Activated T-cell treated with anti-CD3 and anti-CD28 coated beads for 1 hour (primary cell): ENCODE data around the gene FBXL4.
"Not testable (repeated sequence)": the region's sequence is repeated elsewhere in the genome, so short reads cannot be mapped to it uniquely, and the experiment has no call there.

Experiments
- DNase-seq: peaks from one replicate; pipeline ENCODE4 v3.0.0-alpha.2; 2020; ENCODE audit warnings: low read depth

The FBXL4 gene

DNA sequence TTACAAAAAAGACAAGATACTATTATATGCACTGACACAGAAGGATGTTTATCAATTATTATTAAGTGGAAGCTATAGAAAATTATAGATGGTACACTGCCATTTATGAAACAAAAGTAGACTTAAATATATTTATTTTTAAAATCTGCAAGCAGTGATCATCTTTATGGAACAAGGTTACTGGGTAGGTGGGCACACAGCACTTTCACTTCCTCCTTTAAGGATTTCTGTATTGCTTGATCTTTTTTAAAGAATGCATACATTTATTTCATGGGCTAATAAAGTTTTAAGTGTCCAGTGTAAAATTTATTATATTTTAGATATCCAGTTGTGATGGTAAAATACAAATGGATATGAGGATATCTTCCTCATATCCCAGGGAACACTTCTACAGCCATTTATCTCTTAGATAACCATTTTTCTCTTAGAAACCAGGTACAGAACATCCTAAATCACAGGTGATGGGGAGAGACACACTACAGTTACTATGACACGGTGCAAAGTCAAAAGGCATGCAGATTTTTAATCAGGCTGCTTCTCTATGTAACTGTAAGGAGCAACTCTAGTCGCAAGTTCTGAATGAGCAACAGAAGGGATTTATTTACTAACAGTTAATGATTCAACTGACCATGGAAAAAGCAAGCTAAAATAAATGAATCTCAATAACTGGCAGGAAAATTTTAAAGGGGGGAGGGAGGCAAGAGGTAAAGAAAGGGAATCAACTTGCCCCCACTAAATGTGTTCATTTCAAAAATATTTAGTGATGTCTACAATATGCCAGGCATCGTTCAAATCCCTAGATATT is 2.2 kb downstream of the FBXL4 start:
- no peak for DNase-seq

GRCh38 chr6:98944598-98945081 is 3.1 kb downstream of the FBXL4 start:
- DNase-seq, result no peak

GRCh38 chr6:98944168-98944567 is 3.6 kb downstream of the FBXL4 start:
- no peak for DNase-seq

DNA sequence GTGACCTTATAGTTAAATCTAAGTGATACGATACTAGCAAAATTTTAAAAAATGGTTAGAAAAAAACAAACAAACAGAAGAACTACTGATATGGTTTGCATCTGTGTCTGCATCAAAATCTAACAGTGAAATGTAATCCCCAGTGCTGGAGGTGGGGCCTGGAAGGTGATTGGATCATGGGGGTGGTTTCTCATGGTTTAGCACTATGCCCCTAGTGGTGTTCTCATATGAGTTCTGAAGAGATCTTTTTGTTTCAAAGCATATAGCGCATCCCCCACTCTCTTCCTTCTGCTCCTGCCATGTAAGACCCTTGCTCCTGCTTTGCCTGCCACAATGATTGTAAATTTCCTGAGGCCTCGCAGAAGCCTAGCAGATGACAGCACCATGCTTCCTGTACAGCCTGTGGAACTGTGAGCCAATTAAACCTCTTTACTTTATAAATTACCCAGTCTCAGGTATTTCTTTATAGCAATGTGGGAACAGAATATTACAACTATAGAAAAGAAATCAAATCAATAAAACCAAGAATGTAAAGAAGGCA is 5.4 kb downstream of the FBXL4 start:
- DNase-seq, result no peak

GRCh38 chr6:98941319-98941718 is 6.4 kb downstream of the FBXL4 start:
- DNase-seq, result no peak

GRCh38 chr6:98937351-98937750 is 10.4 kb downstream of the FBXL4 start:
- no peak for DNase-seq

DNA sequence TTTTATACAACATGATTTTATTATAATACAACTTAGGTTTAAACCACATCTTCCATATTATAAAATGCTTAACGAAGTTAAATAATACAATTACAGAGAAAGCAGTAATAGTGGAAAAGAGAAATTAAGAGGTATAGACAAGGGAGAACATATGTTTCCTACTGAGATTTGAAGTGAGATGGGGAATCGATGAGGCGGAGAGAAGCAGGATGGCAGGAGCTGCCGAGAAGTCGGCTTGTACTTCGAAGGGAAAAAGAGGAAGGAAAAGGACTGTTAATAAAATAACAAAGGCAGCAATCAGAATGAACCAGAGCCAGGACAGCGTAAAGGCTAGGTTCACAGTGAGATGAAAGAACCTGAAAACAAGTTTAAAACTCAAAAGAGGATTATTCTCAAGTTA is 15.4 kb downstream of the FBXL4 start:
- DNase-seq, result no peak

DNA sequence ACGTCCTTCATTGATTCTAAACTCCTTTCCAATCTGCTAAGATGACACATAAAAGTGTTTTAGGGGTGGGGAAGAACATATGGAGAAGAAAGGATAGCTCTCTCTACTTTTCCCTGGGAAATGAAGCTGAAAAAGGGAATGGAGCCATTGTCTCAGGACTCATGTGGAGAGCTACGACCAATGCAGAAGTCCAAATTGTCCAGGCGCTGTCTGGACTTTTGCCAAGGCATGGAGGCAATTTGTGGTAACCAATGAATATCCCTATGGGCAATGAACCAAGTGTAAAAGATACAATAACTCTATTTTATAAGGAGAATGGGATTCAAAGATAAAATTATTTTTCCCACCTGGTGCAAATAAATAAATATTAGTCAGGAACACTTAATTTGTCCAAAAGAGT is 16.1 kb downstream of the FBXL4 start:
- DNase-seq, result no peak

- no peak for DNase-seq
Observed at GRCh38 chr6:98929498-98930060, 18.2 kb downstream of the FBXL4 start.

- DNase-seq, result no peak
Observed at GRCh38 chr6:98928688-98929087, 19.1 kb downstream of the FBXL4 start.

DNA sequence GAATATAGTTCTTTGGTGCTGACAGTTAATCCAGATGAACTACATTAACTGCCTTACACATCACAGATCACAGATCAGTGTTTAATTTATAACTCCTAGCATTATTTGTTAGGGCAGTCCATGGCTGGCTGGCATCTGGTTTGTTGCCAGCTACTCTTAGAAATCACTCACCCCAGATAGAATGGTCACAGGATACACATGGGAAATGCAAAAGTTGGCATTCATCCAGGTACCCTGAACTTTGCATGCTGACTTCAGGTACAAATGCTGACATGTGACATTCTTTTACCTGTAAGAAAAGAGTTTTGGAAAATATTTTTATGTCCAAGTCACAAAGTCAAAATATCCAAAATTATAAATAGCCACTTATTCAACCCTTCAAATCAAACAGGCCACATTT is 20.2 kb downstream of the FBXL4 start:
- DNase-seq, result no peak

GRCh38 chr6:98925831-98926230 is 21.9 kb downstream of the FBXL4 start:
- DNase-seq, result no peak

DNA sequence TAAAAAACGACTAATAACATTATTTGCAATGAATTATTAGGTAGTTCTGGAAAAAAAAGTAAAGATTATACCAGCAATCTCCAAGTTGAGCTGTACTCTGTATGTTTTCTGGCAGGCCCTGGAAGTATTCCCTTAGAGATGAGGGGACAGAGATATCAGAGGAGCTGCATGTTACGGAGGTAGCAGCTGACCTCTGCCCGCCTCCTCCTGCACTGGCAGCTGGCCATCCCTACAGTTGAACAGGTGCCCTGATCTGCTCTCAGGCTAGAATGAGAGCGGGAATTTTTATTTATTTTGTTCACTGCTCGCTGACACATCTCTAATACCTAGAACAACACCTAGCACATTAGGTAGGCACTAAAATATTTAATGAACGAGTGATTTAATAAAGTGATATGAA is 23.1 kb downstream of the FBXL4 start:
- no peak for DNase-seq

DNA sequence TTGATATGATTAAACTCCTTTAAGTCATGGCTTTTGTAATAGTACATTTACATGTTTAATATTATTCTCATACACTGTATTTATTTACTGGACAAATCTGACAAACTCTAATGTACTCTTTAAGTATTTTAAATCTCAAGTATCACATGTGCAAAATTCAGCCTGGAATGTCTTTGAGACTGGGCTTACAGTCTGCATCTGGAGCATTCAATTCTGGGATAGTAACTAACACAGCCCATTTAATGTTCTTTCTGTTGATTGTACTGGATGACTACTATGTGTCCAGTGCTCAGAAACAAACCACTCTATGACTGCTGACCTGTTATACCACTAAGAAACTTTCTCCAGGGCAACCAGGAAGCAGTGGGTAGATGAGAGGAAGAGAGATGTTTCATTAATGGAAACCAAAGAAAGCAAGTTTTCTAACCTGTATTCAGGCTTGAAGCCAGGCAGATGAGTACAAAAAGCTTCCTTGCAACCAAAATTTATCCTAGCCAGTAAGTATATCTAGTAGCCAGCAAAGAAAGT is 26.8 kb downstream of the FBXL4 start:
- no peak for DNase-seq

DNA sequence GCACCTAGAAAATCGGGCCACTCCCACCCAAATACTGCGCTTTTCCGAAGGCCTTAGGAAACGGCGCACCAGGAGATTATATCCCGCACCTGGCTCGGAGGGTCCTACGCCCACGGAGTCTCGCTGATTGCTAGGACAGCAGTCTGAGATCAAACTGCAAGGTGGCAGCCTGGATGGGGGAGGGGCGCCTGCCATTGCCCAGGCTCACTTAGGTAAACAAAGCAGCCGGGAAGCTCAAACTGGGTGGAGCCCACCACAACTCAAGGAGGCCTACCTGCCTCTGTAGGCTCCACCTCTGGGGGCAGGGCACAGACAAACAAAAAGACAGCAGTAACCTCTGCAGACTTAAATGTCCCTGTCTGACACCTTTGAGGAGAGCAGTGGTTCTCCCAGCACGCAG is 36.8 kb downstream of the FBXL4 start:
- not testable (repeated sequence) for DNase-seq

DNA sequence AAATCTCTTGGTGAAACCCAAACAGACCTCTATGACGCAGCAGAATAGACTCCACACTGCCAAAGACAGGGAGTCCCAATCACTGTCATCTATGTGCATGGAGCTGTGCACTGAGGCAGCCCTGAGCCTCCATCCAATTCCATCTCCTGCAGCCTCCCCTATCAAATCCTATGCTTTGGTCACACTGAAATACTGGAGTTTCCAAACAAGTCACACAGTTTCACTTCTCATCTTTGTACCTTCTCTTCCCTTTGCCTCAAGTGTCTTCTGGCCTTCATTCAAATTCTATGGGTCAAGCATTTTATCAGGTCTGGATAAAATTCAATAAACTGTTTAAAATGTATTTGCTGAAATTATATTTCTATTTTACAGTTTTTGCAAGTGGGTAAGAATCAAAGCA is 38.5 kb downstream of the FBXL4 start:
- no peak for DNase-seq

GRCh38 chr6:98906342-98906741 is 41.4 kb downstream of the FBXL4 start:
- not testable (repeated sequence) for DNase-seq

GRCh38 chr6:98905759-98906158 is 42.0 kb downstream of the FBXL4 start:
- DNase-seq, result no peak

DNA sequence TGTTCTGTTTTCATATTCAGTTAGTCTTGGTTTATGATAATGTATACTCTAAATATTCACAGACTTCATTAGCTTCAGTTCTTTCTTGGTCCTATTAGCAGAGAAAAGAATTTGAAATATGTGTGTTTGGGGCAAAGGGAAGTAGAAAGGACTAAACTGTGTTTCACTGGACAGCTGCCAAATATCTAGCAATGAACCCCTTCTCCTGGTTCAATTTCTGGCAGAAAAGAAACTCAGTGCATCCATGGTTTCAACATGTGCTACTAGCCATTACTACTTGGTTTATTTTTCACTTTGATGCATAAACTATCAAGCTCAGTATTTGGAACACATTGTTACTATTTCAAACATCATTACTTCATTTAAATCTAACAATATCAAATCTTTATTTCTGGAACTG is 43.6 kb downstream of the FBXL4 start:
- no peak for DNase-seq

DNA sequence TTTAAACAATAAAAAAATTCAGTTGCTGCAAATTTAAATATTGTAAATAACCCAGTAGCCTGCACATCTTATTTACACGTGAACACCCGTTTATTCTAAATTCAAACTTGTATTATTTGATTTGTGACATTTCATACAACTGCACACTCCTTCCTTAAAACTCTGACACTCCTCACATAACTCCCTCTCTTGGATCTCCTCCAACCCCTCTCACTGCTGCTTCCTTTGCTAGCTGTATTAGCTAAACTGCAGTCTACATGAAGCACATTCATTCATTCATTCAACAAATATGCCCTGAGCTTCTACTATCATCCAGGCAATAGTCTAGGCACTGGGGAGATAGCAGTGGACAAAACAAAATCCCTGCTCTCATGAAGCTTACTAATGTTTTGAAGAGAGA is 47.0 kb downstream of the FBXL4 start:
- DNase-seq, result no peak

- DNase-seq, result no peak
Observed at GRCh38 chr6:98894810-98895209, 52.9 kb downstream of the FBXL4 start.

GRCh38 chr6:98887650-98888049 is 60.1 kb downstream of the FBXL4 start:
- no peak for DNase-seq

DNA sequence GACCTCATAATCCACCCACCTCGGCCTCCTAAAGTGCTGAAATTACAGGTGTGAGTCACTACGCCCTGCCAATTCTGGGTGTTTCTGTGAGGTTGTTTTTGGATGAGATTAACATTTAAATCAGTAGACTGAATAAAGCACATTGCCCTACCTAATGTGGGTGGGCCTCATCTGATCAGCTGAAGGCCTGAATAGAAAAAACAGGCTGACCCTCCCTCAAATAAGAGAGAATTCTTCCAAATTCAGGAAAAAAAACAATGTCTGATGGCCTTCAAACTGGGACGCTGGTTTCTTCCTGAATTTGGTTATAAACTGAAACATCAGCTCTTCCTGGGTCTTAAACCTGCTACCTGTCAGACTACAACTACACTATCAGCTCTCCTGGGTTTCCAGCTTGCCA is 62.4 kb downstream of the FBXL4 start:
- no peak for DNase-seq
